GM18508 (cell line): Measurements from ENCODE around the gene DTX3L.
A peak's percentile ranks its signal among the peaks of the same experiment; 100 is the strongest.

Experiments
- ATAC-seq: cut with Tn5 transposase; IDR thresholded peaks from one replicate; pipeline ENCODE4 v1.9.1; 2021; ENCODE audit warnings: moderate number of reproducible peaks; ENCODE audit not compliant: insufficient read depth, unreplicated experiment

DTX3L gene

GRCh38 chr3:122564155-122564912 is at the start of gene DTX3L, which contains the start of gene PARP9:
DTX3L (plus strand) TSS chr3:122564338; CDS start chr3:122564427, 89 bp downstream.
PARP9 (minus strand) TSS chr3:122564300; CDS start chr3:122559620, 4,680 bp downstream.
- no peak for ATAC-seq

- no peak for ATAC-seq
These were observed 49.1 kb upstream of the DTX3L start for GRCh38 chr3:122515020-122515468.

- ATAC-seq, result no peak
These were observed 48.3 kb upstream of the DTX3L start for GRCh38 chr3:122515870-122516269.

GRCh38 chr3:122516846-122517360 is 47.2 kb upstream of the DTX3L start:
- ATAC-seq, result no peak

GRCh38 chr3:122519693-122520092 is 44.4 kb upstream of the DTX3L start:
- ATAC-seq, result no peak

- no peak for ATAC-seq
These were observed 43.3 kb upstream of the DTX3L start for GRCh38 chr3:122520861-122521260.

- ATAC-seq, result no peak
These were observed 40.8 kb upstream of the DTX3L start for GRCh38 chr3:122523317-122523716.

GRCh38 chr3:122530164-122530563 is 34.0 kb upstream of the DTX3L start:
- no peak for ATAC-seq

- ATAC-seq, result no peak
These were observed 30.7 kb upstream of the DTX3L start for GRCh38 chr3:122533480-122533879.

- peak; percentile 98 for ATAC-seq
These were observed 30.2 kb upstream of the DTX3L start for GRCh38 chr3:122533931-122534334.

GRCh38 chr3:122535964-122536631 is 28.0 kb upstream of the DTX3L start:
- no peak for ATAC-seq

GRCh38 chr3:122536632-122537001 is 27.5 kb upstream of the DTX3L start:
- no peak for ATAC-seq

GRCh38 chr3:122538956-122539490 is 25.1 kb upstream of the DTX3L start:
- no peak for ATAC-seq

- ATAC-seq, result no peak
These were observed 18.0 kb upstream of the DTX3L start for GRCh38 chr3:122546151-122546550.

GRCh38 chr3:122548076-122548475 is 16.1 kb upstream of the DTX3L start:
- no peak for ATAC-seq

GRCh38 chr3:122548619-122549018 is 15.5 kb upstream of the DTX3L start:
- ATAC-seq, result no peak

GRCh38 chr3:122553171-122553570 is 11.0 kb upstream of the DTX3L start:
- no peak for ATAC-seq

GRCh38 chr3:122555275-122556071 is 8.7 kb upstream of the DTX3L start:
- no peak for ATAC-seq

GRCh38 chr3:122557356-122557755 is 6.8 kb upstream of the DTX3L start:
- ATAC-seq, result no peak

- no peak for ATAC-seq
These were observed 5.5 kb upstream of the DTX3L start for GRCh38 chr3:122558605-122559004.
